AG09309 (cell line): Measurements from ENCODE around the gene CCT5.

Source experiments
- DNase-seq: peaks from one replicate; pipeline ENCODE4 v3.0.0-alpha.2; 2010; ENCODE audit warnings: low read depth
- H3K4me3 ChIP-seq: 2 replicates; pipeline ENCODE4 v1.5.1; 2011; ENCODE audit warnings: mild to moderate bottlenecking, low read depth, low read length, moderate library complexity; ENCODE audit not compliant: control insufficient read depth
- TF ChIP-seq, protein P1 (sequence below): IDR thresholded peaks from 2 replicates; pipeline ENCODE4 v1.5.1; 2011; ENCODE audit warnings: mild to moderate bottlenecking, low read depth, low read length, inconsistent platforms; ENCODE audit not compliant: insufficient read depth, control insufficient read depth; ENCODE audit errors: missing control alignments

The CCT5 gene

DNA sequence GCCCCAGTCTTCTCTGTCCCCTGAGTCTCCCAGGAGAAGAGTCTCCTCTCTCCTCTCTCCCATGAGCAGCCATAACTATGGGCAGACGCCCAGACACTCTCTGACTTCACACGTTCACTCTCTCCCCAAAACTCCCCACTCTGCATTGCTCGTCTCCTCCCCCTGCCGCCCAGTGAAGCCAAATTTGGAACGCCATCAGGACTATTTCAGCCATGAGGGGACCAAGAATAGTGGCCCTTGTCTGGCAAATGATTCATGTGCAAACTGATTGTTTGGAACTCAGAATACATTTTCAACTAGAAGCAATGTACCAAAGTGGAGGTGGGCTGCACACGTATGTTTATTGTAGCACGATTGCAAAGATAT lies 36.8 kb downstream of the CCT5 start:
- H3K4me3 ChIP-seq: no peak overlapping the region
- TF ChIP-seq, protein P1, sequence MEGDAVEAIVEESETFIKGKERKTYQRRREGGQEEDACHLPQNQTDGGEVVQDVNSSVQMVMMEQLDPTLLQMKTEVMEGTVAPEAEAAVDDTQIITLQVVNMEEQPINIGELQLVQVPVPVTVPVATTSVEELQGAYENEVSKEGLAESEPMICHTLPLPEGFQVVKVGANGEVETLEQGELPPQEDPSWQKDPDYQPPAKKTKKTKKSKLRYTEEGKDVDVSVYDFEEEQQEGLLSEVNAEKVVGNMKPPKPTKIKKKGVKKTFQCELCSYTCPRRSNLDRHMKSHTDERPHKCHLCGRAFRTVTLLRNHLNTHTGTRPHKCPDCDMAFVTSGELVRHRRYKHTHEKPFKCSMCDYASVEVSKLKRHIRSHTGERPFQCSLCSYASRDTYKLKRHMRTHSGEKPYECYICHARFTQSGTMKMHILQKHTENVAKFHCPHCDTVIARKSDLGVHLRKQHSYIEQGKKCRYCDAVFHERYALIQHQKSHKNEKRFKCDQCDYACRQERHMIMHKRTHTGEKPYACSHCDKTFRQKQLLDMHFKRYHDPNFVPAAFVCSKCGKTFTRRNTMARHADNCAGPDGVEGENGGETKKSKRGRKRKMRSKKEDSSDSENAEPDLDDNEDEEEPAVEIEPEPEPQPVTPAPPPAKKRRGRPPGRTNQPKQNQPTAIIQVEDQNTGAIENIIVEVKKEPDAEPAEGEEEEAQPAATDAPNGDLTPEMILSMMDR: no peak
- DNase-seq: no peak

GRCh38 chr5:10288592-10289219 lies 38.6 kb downstream of the CCT5 start:
- H3K4me3 ChIP-seq: no peak overlapping the region
- no peak for DNase-seq

GRCh38 chr5:10289353-10289752 lies 39.3 kb downstream of the CCT5 start:
- TF ChIP-seq, protein P1: no peak
- DNase-seq: no peak

More at GRCh38 chr5:10288592-10289219, 38.6 kb downstream of the CCT5 start:
- TF ChIP-seq, protein P1: no peak

DNA sequence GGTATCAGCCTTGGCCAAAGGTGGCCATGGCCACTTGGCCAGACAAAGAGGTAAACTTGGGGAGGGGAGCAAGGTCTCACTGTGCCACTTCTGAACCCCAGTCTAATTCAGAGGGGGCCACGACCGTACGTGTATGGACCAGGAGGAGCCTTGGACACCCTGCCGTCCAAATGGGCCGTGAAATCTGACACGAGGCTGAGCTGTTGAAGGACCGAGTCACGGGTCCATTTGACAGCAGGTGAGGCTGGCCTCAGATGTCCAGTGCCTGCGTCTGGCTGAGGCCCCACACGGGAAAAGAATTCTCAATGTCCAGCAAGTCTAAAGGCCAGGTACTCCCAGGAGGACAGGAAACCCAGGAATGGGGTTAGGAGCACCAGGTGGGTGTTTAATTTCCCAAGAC lies 39.9 kb downstream of the CCT5 start:
- no peak for DNase-seq
- H3K4me3 ChIP-seq: no peak overlapping the region
- TF ChIP-seq, protein P1: no peak

More at GRCh38 chr5:10289353-10289752, 39.3 kb downstream of the CCT5 start:
- H3K4me3 ChIP-seq: no peak overlapping the region

GRCh38 chr5:10290438-10290837 lies 40.4 kb downstream of the CCT5 start:
- TF ChIP-seq, protein P1: no peak
- no peak overlapping the region for H3K4me3 ChIP-seq
- no peak for DNase-seq

DNA sequence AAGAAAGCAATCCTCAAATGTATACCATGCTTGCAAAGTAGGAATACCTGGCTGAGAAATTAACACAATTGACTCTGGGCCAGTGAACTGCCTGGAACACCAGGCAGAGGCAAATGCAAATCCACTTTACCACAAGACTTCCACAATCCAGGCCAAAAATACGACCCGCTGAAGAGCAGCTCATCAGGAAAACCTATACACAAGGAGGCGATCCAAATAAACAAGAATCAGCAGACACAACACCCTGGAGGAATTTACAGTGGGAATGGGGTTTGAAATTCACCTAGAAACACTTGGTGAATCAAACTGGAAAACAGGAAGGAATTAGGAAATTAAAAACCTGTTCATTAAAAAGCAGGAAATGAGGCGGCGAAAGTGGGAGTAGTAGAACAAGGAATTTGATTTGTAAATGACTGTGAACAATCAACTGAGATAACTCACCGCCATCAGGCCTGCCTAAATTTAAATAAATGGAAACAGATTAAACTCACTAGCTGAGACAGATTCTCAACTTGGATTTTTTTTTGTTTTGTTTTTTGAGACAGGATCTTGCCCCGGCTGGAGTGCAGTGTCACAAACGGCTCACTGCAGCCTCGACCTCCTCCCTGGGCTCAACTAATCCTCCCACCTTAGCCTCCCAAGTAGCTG lies 41.7 kb downstream of the CCT5 start:
- no peak overlapping the region for H3K4me3 ChIP-seq
- TF ChIP-seq, protein P1: no peak
- DNase-seq: no peak
